Thymus (tissue), 11 donors: ENCODE measurements around the gene MAB21L1. TPM values are rescaled to one million over a fixed set of nuclear protein-coding genes. Genes with fewer than 3 reads are reported as not detected.

Source experiments
- DNase-seq, 9 donors: peaks; one replicate each; pipeline ENCODE4 v3.0.0-alpha.2; 2013; ENCODE audit warnings: low spot score in 9 of 9, low read depth in 6 of 9, missing footprints in 1 of 9
- H3K27ac ChIP-seq, 2 donors: one replicate each; pipeline ENCODE4 v1.5.1; 2013; ENCODE audit warnings: control low read depth in 1 of 2, low read depth in 1 of 2, low read length in 1 of 2, mild to moderate bottlenecking in 1 of 2, moderate library complexity in 1 of 2
- H3K27me3 ChIP-seq, 2 donors: one replicate each; pipeline ENCODE4 v1.5.1; 2013; ENCODE audit warnings: low read length in 1 of 2; ENCODE audit not compliant: control insufficient read depth in 2 of 2, insufficient read depth in 1 of 2
- H3K36me3 ChIP-seq, 2 donors: one replicate each; pipeline ENCODE4 v1.5.1; 2013; ENCODE audit warnings: low read length in 1 of 2, mild to moderate bottlenecking in 1 of 2, moderate library complexity in 1 of 2; ENCODE audit not compliant: control insufficient read depth in 2 of 2, insufficient read depth in 2 of 2
- H3K4me1 ChIP-seq, 2 donors: one replicate each; pipeline ENCODE4 v1.5.1; 2013; ENCODE audit warnings: low read length in 2 of 2; ENCODE audit not compliant: control insufficient read depth in 2 of 2, insufficient read depth in 2 of 2
- H3K4me3 ChIP-seq, 2 donors: one replicate each; pipeline ENCODE4 v1.5.1; 2013; ENCODE audit warnings: low read length in 2 of 2, control low read depth in 1 of 2, mild to moderate bottlenecking in 1 of 2
- H3K9me3 ChIP-seq, 2 donors: one replicate each; pipeline ENCODE4 v1.5.1; 2013; ENCODE audit warnings: low read length in 1 of 2, mild to moderate bottlenecking in 1 of 2; ENCODE audit not compliant: control insufficient read depth in 2 of 2, insufficient read depth in 1 of 2
- WGBS: extraction: QIAGEN DNeasy Blood & Tissue Kit; methylation state at CpG from one replicate; pipeline ENCODE4 v1.1.7; 2013; 5-methylcytosine and 5-hydroxymethylcytosine counted together
- polyA plus RNA-seq: library from polyadenylated mRNA; stranded (reverse); fragments of 200-250 nt; gene quantifications from one replicate; pipeline ENCODE4 v1.2.3, GENCODE V29; 2013
- total RNA-seq: library from RNA; stranded (reverse); fragments of 120-200 nt; gene quantifications from one replicate; pipeline ENCODE4 v1.2.4, GENCODE V29; 2013
- donor health status: healthy.

Gene MAB21L1
- total and polyA plus RNA-seq, 2 donors = 0.34 to 0.99 TPM

DNA sequence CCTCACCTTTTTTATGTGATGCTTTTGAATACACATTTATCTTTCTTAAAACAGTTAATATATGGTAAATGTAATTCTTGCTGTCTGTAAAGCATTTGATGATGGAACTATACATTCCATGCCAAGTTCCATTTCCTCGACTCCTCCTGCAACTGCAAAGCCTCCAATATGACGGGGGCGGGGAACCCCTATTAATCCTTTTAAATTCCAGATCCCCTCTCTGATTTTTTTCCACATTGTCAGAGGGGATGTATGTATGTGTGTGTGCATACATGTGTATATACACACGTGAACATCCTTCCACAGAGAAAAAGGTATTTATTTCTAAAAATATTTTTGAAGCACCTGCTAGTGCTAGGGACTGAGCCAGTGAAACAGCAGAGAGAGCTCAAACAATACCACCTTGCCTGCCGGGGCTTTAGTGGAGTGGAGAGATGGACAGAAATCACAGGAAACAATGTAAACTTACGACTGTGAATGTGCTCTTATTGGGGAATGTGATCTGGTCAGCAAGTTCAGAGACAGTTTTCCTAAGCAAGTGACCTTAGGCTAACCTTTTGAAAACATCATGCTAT is 25.3 kb upstream of the MAB21L1 start:
- no peak overlapping the region for H3K4me3 ChIP-seq
- no peak overlapping the region for H3K27ac ChIP-seq
- no peaks in the 10 kb centered on the region for H3K36me3 ChIP-seq
- H3K9me3 ChIP-seq = no peaks in the 10 kb centered on the region
- no peaks in the 10 kb centered on the region for H3K27me3 ChIP-seq
- no peaks in the 10 kb centered on the region for H3K4me1 ChIP-seq
- no peak for DNase-seq
- WGBS = 96% methylated on average over 6 of the region's 6 CpGs

DNA sequence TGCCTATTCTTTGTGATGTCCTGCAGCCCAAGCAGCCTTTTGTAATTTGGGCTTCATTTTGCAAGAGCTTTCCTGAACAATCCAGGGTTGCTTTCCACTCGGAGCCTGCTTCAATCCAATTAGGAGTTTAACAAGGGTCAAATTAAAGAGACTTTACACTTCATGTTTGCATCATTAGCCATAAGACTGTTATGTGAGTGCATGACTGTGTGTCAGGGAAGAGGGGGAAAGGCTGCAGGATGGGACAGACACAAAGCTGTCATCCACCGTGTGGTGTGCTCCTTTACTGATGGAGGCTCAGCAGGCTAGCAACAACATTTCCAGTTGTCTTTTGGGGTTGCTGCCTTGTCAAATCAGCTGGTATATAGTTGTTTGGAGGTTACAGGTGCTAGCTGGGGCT is 23.7 kb upstream of the MAB21L1 start:
- WGBS = 96% methylated on average over 2 of the region's 2 CpGs
- DNase-seq = no peak
- Histone ChIP-seq H3K27me3 (no peaks in the 10 kb centered on the region), H3K27ac (no peak overlapping the region), H3K4me1 (no peaks in the 10 kb centered on the region), H3K9me3 (no peaks in the 10 kb centered on the region), H3K36me3 (no peaks in the 10 kb centered on the region), H3K4me3 (no peak overlapping the region)

GRCh38 chr13:35499676-35500075 is 23.2 kb upstream of the MAB21L1 start:
- no peak overlapping the region for H3K27ac ChIP-seq
- H3K4me3 ChIP-seq = no peak overlapping the region
- 98% methylated on average over 4 of the region's 4 CpGs for WGBS

DNA sequence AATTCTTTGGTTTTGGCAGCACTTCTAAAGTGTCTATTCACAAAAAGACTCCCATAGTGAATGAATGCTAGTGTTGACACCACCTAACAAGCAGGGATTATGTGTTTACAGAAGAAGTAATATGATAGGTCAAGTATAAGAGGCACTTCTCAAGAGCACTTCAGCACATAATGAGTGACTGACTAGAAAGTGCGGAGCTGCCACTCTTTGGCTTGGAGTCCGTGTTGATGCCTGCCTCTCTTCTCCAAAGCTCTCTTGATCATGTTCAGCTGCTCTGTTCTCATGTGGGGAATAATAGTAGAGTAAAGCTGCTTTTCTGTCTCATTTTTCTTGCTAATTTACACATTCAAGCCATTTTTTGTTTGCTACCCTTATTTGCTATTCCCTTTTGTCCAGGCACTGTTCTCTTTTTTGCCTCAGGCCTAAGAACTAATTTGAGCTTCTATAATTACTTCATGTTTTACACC is 22.7 kb upstream of the MAB21L1 start:
- 86% methylated on average over 2 of the region's 2 CpGs for WGBS
- Histone ChIP-seq H3K27me3 (no peaks in the 10 kb centered on the region), H3K4me1 (no peaks in the 10 kb centered on the region), H3K27ac (no peak overlapping the region), H3K9me3 (no peaks in the 10 kb centered on the region), H3K36me3 (no peaks in the 10 kb centered on the region), H3K4me3 (no peak overlapping the region)
- DNase-seq = no peak

More at GRCh38 chr13:35499676-35500075, 23.2 kb upstream of the MAB21L1 start:
- H3K36me3 ChIP-seq = no peaks in the 10 kb centered on the region
- no peaks in the 10 kb centered on the region for H3K4me1 ChIP-seq
- no peaks in the 10 kb centered on the region for H3K9me3 ChIP-seq
- DNase-seq = no peak
- no peaks in the 10 kb centered on the region for H3K27me3 ChIP-seq

GRCh38 chr13:35498231-35498630 is 21.7 kb upstream of the MAB21L1 start:
- Histone ChIP-seq H3K4me3 (no peak overlapping the region), H3K9me3 (no peaks in the 10 kb centered on the region), H3K27ac (no peak overlapping the region), H3K27me3 (no peaks in the 10 kb centered on the region), H3K4me1 (no peaks in the 10 kb centered on the region), H3K36me3 (no peaks in the 10 kb centered on the region)
- DNase-seq = no peak

GRCh38 chr13:35496761-35497386 is 20.4 kb upstream of the MAB21L1 start:
- H3K27ac ChIP-seq = no peak overlapping the region
- H3K4me3 ChIP-seq = no peak overlapping the region
- no peaks in the 10 kb centered on the region for H3K27me3 ChIP-seq
- no peaks in the 10 kb centered on the region for H3K4me1 ChIP-seq
- H3K36me3 ChIP-seq = no peaks in the 10 kb centered on the region
- H3K9me3 ChIP-seq = no peaks in the 10 kb centered on the region
- WGBS = 98% methylated on average over 2 of the region's 2 CpGs
- no peak for DNase-seq

DNA sequence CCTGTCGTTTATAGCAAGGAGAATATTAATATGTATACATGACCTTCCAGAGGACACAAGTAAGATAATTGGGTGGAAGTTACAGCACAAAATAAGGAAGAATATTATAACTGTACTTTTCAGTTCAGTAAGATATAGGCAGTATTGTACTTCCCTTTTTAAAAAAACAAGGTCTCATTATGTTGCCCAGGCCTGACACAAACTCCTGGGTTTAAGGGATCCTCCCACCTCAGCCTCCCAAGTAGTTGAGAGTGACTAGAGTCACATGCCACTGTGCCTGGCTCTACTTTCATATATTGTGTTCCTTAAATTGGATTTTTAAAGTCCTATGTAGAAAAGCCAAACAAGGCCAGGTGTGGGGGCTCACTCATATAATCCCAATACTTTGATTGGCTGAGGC is 19.5 kb upstream of the MAB21L1 start:
- no peak overlapping the region for H3K4me3 ChIP-seq
- H3K27me3 ChIP-seq = no peaks in the 10 kb centered on the region
- no peak for DNase-seq
- H3K9me3 ChIP-seq = no peaks in the 10 kb centered on the region
- H3K36me3 ChIP-seq = no peaks in the 10 kb centered on the region
- 90% methylated on average over 1 of the region's 1 CpG for WGBS
- no peak overlapping the region for H3K27ac ChIP-seq
- H3K4me1 ChIP-seq = no peaks in the 10 kb centered on the region

GRCh38 chr13:35489050-35489449 is 12.6 kb upstream of the MAB21L1 start:
- H3K4me3 ChIP-seq = no peak overlapping the region
- no peaks in the 10 kb centered on the region for H3K4me1 ChIP-seq
- H3K9me3 ChIP-seq = no peaks in the 10 kb centered on the region
- H3K27ac ChIP-seq = no peak overlapping the region
- 95% methylated on average over 4 of the region's 4 CpGs for WGBS
- no peaks in the 10 kb centered on the region for H3K27me3 ChIP-seq
- no peaks in the 10 kb centered on the region for H3K36me3 ChIP-seq
- DNase-seq = no peak

GRCh38 chr13:35485424-35485823 is 8.9 kb upstream of the MAB21L1 start:
- H3K4me1 ChIP-seq = no peaks in the 10 kb centered on the region
- WGBS = 96% methylated on average over 3 of the region's 3 CpGs
- H3K27ac ChIP-seq = no peak overlapping the region
- H3K27me3 ChIP-seq = peaks cover 0 to 3% of the 10 kb centered on the region in 2 donors
- no peaks in the 10 kb centered on the region for H3K36me3 ChIP-seq
- no peak overlapping the region for H3K4me3 ChIP-seq
- no peak for DNase-seq
- H3K9me3 ChIP-seq = no peaks in the 10 kb centered on the region
